ENCODE results near the gene CYLC1.

DNA sequence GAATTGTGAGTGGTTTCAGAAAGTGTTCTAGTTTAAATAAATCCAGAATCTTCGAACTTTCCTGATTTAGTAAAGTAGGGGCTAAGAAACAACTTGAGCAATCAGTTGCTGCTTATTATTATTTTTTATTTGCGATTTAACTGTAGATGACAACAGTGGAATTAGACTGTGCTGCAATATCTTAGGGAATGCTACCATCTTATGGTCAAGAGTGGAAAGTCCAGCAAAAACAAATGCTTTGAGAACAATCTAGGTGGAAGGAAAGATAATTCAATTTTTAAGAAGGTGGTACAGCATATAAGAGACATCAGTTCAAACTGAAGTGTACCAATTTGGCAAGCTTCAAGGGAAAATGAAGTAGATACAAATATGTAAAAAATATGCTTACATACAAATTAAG lies 73.3 kb downstream of the CYLC1 start:
- TF ChIP-seq EP300 (IDR thresholded peaks at IDR 0.05; ENCODE audit: low read depth) (no peak), POLR2A (IDR thresholded peaks at IDR 0.05) (no peak), POLR2AphosphoS5 (IDR thresholded peaks at IDR 0.05) (no peak)
- TF ChIP-seq, protein P1, sequence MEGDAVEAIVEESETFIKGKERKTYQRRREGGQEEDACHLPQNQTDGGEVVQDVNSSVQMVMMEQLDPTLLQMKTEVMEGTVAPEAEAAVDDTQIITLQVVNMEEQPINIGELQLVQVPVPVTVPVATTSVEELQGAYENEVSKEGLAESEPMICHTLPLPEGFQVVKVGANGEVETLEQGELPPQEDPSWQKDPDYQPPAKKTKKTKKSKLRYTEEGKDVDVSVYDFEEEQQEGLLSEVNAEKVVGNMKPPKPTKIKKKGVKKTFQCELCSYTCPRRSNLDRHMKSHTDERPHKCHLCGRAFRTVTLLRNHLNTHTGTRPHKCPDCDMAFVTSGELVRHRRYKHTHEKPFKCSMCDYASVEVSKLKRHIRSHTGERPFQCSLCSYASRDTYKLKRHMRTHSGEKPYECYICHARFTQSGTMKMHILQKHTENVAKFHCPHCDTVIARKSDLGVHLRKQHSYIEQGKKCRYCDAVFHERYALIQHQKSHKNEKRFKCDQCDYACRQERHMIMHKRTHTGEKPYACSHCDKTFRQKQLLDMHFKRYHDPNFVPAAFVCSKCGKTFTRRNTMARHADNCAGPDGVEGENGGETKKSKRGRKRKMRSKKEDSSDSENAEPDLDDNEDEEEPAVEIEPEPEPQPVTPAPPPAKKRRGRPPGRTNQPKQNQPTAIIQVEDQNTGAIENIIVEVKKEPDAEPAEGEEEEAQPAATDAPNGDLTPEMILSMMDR (IDR thresholded peaks at IDR 0.05): no peak
